Calu3 (cell line): ENCODE data around the gene COPB1. TPM values are rescaled to one million over a fixed set of nuclear protein-coding genes. Genes with fewer than 3 reads are reported as not detected.
A peak's percentile ranks its signal among the peaks of the same experiment; 100 is the strongest.

Experiments used
- BruUV-seq: library from RNA; stranded (reverse); fragments of 400-500 nt; replicated peaks from 2 replicates; lab custom pipeline; 2021; lab: Mats Ljungman, UMichigan
- CTCF ChIA-PET: fragments of 300-600 bp; sonication (Branson Sonifier 250); formaldehyde crosslinking; loops from one replicate; lab custom pipeline; 2022; ENCODE audit warnings: antibody characterized with exemption; lab: Charles Lee
- DNase-seq: peaks from one replicate; pipeline ENCODE4 v3.0.0; 2022
- H3K27ac Mint-ChIP-seq: one replicate; pipeline ENCODE4 v1.8.0; 2022; ENCODE audit warnings: mixed read lengths; ENCODE audit not compliant: unreplicated experiment
- H3K27me3 Mint-ChIP-seq: one replicate; pipeline ENCODE4 v1.8.0; 2022; ENCODE audit warnings: mixed read lengths; ENCODE audit not compliant: unreplicated experiment
- H3K36me3 Mint-ChIP-seq: one replicate; pipeline ENCODE4 v1.8.0; 2022; ENCODE audit warnings: mild to moderate bottlenecking, moderate library complexity, mixed read lengths; ENCODE audit not compliant: insufficient read depth, unreplicated experiment
- H3K4me1 Mint-ChIP-seq: one replicate; pipeline ENCODE4 v1.8.0; 2022; ENCODE audit warnings: mild to moderate bottlenecking, low read depth, mixed read lengths; ENCODE audit not compliant: unreplicated experiment
- H3K4me3 Mint-ChIP-seq: one replicate; pipeline ENCODE4 v1.8.0; 2022; ENCODE audit warnings: mild to moderate bottlenecking, low read depth, moderate library complexity, mixed read lengths; ENCODE audit not compliant: unreplicated experiment
- H3K9me3 Mint-ChIP-seq: one replicate; pipeline ENCODE4 v1.8.0; 2022; ENCODE audit warnings: low read depth, mixed read lengths; ENCODE audit not compliant: unreplicated experiment
- intact Hi-C: fragments of 100-400 bp; cut with micrococcal nuclease; formaldehyde crosslinking; loops from one replicate; pipeline ENCODE4 v1.10.0; 2022; ENCODE audit not compliant: unreplicated experiment
- total RNA-seq: library from RNA; stranded (reverse); gene quantifications from 2 replicates; pipeline ENCODE4 v1.2.3, GENCODE V29; 2022
- TF ChIP-seq, protein P1 (sequence below): fragments of 200-600 bp; IDR thresholded peaks from one replicate; pipeline ENCODE4 v1.8.0; 2022; ENCODE audit warnings: antibody characterized with exemption; ENCODE audit not compliant: unreplicated experiment

Gene COPB1
- total RNA-seq, 1 experiment from 2014 or later: 95.5 TPM

DNA sequence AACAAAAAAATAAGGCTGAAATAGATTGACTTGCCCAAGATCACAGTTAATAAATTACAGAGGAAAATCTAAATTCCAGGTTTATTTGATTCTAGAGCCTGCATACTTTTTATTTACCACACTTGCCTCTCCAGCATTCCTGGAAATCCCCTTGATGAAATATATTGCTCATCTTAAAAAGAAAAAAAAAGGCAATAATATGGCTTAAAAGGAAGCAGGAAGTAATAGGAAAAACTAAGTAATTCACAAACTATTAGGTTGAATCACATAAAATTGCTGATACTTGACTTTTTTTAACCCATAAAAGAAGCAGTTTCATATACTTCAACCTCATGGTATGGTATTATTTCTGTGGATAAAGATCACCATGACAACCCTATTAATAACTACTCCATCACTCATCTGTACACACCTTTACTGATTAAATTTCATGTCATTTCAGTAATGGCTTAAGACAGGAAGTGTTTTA, 52.9 kb downstream of the COPB1 start:
- no peaks in the 10 kb centered on the region for H3K36me3 Mint-ChIP-seq
- peak overlapping the region; percentile 54 for H3K27ac Mint-ChIP-seq
- H3K4me3 Mint-ChIP-seq: no peak overlapping the region
- no peaks in the 10 kb centered on the region for H3K27me3 Mint-ChIP-seq
- TF ChIP-seq, protein P1, sequence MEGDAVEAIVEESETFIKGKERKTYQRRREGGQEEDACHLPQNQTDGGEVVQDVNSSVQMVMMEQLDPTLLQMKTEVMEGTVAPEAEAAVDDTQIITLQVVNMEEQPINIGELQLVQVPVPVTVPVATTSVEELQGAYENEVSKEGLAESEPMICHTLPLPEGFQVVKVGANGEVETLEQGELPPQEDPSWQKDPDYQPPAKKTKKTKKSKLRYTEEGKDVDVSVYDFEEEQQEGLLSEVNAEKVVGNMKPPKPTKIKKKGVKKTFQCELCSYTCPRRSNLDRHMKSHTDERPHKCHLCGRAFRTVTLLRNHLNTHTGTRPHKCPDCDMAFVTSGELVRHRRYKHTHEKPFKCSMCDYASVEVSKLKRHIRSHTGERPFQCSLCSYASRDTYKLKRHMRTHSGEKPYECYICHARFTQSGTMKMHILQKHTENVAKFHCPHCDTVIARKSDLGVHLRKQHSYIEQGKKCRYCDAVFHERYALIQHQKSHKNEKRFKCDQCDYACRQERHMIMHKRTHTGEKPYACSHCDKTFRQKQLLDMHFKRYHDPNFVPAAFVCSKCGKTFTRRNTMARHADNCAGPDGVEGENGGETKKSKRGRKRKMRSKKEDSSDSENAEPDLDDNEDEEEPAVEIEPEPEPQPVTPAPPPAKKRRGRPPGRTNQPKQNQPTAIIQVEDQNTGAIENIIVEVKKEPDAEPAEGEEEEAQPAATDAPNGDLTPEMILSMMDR: no peak
- H3K4me1 Mint-ChIP-seq: peaks cover 44% of the 10 kb centered on the region
- CTCF ChIA-PET: interaction anchor here (0.6 to 1.3 kb wide), 2 partner anchors 8 to 30 kb away, joined by 3 to 6 read pairs; no protein-coding TSS in a partner anchor
- BruUV-seq: no TSS peak
- intact Hi-C loops: no loop called here
- DNase-seq: no peak
- no peaks in the 10 kb centered on the region for H3K9me3 Mint-ChIP-seq

DNA sequence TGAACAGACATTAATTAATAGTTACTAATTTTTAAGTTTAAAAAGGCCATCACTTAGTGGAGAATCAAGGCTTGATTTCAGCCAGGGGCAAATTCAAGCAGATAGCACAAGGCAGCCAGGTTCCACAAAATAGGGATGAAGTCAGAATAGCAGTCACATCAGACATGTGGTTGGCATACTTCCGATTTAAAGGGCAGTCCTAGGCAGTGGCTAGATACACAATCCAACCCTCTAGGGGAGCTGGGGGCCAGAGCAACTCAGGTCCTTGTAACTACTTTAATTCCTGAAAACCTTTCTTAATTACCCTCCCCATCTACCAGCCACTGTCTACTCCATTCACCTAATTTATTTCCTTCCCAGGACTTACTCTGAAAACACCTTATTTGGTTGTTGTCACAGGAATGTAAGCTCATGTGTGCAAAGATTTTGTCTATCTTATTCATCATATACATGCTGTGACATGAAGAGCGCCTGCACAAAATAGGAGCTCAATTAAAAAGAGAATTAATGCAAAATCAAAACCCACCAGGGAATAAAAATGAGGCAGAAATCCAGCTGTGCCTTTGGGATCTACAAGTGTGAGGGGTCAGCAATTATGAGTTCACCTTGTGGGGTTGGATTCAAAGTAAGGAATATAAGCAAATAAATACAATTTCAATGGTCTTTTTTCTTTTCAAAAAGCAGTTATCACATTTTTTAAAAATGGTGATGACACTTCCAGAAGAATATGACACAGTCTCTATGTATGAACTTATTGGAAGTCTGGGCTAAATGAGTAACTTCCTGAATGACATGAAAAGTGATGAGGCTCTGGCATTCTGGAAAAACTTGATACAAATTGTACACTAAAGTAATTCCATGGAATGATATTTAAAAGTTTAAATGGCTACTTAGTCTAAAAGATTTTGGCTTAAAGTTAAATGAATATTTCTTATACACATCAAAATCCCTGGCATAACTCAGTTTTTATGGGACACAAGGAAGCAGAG, 53.8 kb downstream of the COPB1 start:
- peak overlapping the region; percentile 54 for H3K27ac Mint-ChIP-seq

DNA sequence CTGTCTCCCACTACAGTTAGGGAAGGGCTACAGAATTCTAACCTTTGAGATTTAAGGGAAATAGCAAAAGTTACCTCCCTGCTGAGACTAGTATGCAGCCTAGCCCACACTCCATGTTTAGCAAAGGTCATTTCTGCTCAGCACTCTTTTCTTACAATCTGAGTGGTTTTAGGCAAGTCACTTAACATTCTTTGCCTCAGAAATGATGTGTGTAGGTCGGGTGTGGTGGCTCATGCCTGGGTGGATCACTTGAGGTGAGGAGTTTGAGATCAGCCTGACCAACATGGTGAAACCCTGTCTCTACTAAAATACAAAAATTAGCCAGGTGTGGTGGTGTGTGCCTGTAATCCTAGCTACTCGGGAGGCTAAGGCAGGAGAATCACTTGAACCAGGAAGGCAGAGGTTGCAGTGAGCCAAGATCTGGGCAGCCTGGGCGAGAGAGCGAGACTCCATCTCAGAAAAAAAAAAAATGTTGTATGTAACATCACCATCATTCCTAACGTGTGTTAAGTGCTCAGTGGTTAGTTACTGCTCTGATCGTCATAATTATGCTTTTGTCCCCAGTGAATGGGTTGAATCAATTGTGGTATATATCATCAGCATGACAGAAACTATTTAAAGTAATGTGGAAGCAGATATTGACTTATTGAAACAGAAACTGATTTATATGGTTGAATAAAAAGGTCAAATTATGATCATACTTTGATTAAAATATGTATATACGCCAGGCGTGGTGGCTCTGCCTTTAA, 55.0 kb downstream of the COPB1 start:
- no TSS peak for BruUV-seq
- intact Hi-C loops: no loop called here
- Mint-ChIP-seq H3K36me3 (no peaks in the 10 kb centered on the region), H3K9me3 (no peaks in the 10 kb centered on the region), H3K4me1 (peaks cover 44% of the 10 kb centered on the region), H3K27me3 (no peaks in the 10 kb centered on the region), H3K27ac (no peak overlapping the region), H3K4me3 (no peak overlapping the region)
- TF ChIP-seq, protein P1: no peak
- no peak for DNase-seq
- CTCF ChIA-PET: no interaction called here

More for the DNA sequence above, 53.8 kb downstream of the COPB1 start:
- TF ChIP-seq, protein P1: no peak
- DNase-seq: no peak
- Mint-ChIP-seq H3K9me3 (no peaks in the 10 kb centered on the region), H3K36me3 (no peaks in the 10 kb centered on the region), H3K27me3 (no peaks in the 10 kb centered on the region), H3K4me3 (no peak overlapping the region), H3K4me1 (peaks cover 44% of the 10 kb centered on the region)
- no TSS peak for BruUV-seq
- intact Hi-C loops: no loop called here
- CTCF ChIA-PET: interaction anchor here (1.3 kb wide), 1 partner anchor 9 kb away, joined by 3 read pairs; no protein-coding TSS in a partner anchor

DNA sequence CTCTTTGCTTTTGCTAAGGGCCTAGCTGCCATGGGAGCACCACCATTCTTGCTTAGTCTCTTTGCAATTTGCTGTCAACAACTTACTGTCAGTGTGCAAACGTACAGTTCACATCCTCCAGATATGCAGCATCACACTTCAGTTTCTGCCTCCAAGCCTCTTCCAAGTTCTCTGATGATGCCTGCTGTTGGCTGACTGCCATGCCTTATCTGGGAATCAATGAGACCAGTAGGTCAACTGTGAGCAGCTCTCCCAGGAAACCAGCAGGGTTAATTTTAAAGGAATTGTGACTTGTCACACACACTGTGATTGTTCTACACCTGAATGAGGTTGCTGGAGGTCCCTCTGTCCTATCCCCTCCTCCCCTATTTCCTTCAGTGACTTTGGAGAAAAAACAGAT, 56.0 kb downstream of the COPB1 start:
- DNase-seq: peak; percentile 59
- CTCF ChIA-PET: interaction anchor here (1.0 to 1.6 kb wide), 2 partner anchors 11 to 21 kb away, joined by 4 read pairs; no protein-coding TSS in a partner anchor
- BruUV-seq: no TSS peak
- no peaks in the 10 kb centered on the region for H3K36me3 Mint-ChIP-seq
- no peak overlapping the region for H3K4me3 Mint-ChIP-seq
- H3K27ac Mint-ChIP-seq: peak overlapping the region; percentile 35
- TF ChIP-seq, protein P1: no peak
- H3K27me3 Mint-ChIP-seq: no peaks in the 10 kb centered on the region
- H3K9me3 Mint-ChIP-seq: no peaks in the 10 kb centered on the region
- intact Hi-C loops: no loop called here
- peaks cover 40% of the 10 kb centered on the region for H3K4me1 Mint-ChIP-seq
